GM12878 (cell line): ENCODE data around the gene HACD3. TPM values are rescaled to one million over a fixed set of nuclear protein-coding genes. Genes with fewer than 3 reads are reported as not detected.

Experiments used
- ATAC-seq: fragments of 200-7000 bp; cut with Tn5 transposase; 3 replicates; pipeline ENCODE4 v1.9.1; 2020; ENCODE audit warnings: mild to moderate bottlenecking, moderate library complexity
- BruUV-seq: library from RNA; stranded (reverse); fragments of 400-500 nt; replicated peaks from 2 replicates; lab custom pipeline; 2021; lab: Mats Ljungman, UMichigan
- CTCF ChIA-PET: fragments of 300-600 bp; sonication (Branson Sonifier 250); formaldehyde crosslinking; extraction: SDS; loops from one replicate; lab custom pipeline; 2021; ENCODE audit warnings: inconsistent platforms; lab: Yijun Ruan, JAX
- POLR2A ChIA-PET: fragments of 350-600 bp; formaldehyde crosslinking; extraction: SDS; loops from one replicate; lab custom pipeline; 2021; ENCODE audit warnings: inconsistent platforms; lab: Charles Lee
- RAD21 ChIA-PET: fragments of 300-600 bp; sonication (Branson Sonifier 250); formaldehyde crosslinking; loops from one replicate; lab custom pipeline; 2023; ENCODE audit warnings: antibody characterized with exemption; ENCODE audit not compliant: unreplicated experiment; lab: Charles Lee
- SMC1A ChIA-PET: fragments of 300-600 bp; sonication (Branson Sonifier 250); formaldehyde crosslinking; loops from one replicate; lab custom pipeline; 2023; ENCODE audit not compliant: unreplicated experiment, uncharacterized antibody; lab: Charles Lee
- DNase-seq: peaks from one replicate; pipeline ENCODE4 v3.0.0-alpha.2; 2011; ENCODE audit warnings: low read depth, low spot score
- FAIRE-seq: peaks from 3 replicates; lab custom pipeline; 2011; peaks lifted over from hg19 to GRCh38; lab: Jason Lieb, UNC
- H2AFZ ChIP-seq: 2 replicates; pipeline ENCODE4 v1.6.0; 2011; ENCODE audit warnings: low read depth, low read length, control low read depth; ENCODE audit not compliant: control insufficient read depth
- H3K27ac ChIP-seq: 2 replicates; pipeline ENCODE4 v1.5.1; 2011; ENCODE audit warnings: control low read depth; ENCODE audit not compliant: control insufficient read depth, insufficient read depth
- H3K27me3 ChIP-seq, 2 experiments: replicated peaks in 1 of 2; 2 replicates each; pipeline versions ENCODE4 v1.6.0 to v1.6.1; 2011; ENCODE audit warnings: low read length in 1 of 2; ENCODE audit not compliant: control insufficient read depth in 2 of 2, insufficient read depth in 2 of 2
- H3K36me3 ChIP-seq, 2 experiments: 2 replicates each; pipeline ENCODE4 v1.5.1; 2011; ENCODE audit warnings: low read length in 1 of 2; ENCODE audit not compliant: control insufficient read depth in 2 of 2, insufficient read depth in 2 of 2
- H3K4me1 ChIP-seq: 2 replicates; pipeline ENCODE4 v1.6.1; 2011; ENCODE audit warnings: mild to moderate bottlenecking, low read length, moderate library complexity, mixed read lengths; ENCODE audit not compliant: control insufficient read depth, insufficient read depth
- H3K4me2 ChIP-seq: 2 replicates; pipeline ENCODE4 v1.6.0; 2011; ENCODE audit warnings: control low read depth; ENCODE audit not compliant: control insufficient read depth, insufficient read depth
- H3K4me3 ChIP-seq: fragments of 200-600 bp; sonication (generic); 2 replicates; pipeline ENCODE4 v1.5.1; 2016
- H3K79me2 ChIP-seq: 2 replicates; pipeline ENCODE4 v1.6.0; 2011; ENCODE audit warnings: low read length; ENCODE audit not compliant: control insufficient read depth, insufficient read depth
- H3K9ac ChIP-seq: 2 replicates; pipeline ENCODE4 v1.8.0; 2011; ENCODE audit warnings: low read length, control low read depth, mixed read lengths; ENCODE audit not compliant: control insufficient read depth, insufficient read depth
- H3K9me3 ChIP-seq: replicated peaks from 3 replicates; pipeline ENCODE4 v1.5.1; 2011; ENCODE audit warnings: mild to moderate bottlenecking, low read length; ENCODE audit not compliant: control insufficient read depth, insufficient read depth
- H4K20me1 ChIP-seq: 2 replicates; pipeline ENCODE4 v1.6.0; 2011; ENCODE audit not compliant: control insufficient read depth, insufficient read depth
- BRCA1 ChIP-seq: IDR thresholded peaks from 2 replicates; pipeline ENCODE4 v1.6.1; 2011; ENCODE audit warnings: low read depth, low read length, improper control_type of control experiment
- CEBPB ChIP-seq, 2 experiments: fragments of 150-350 bp in 1 of 2; IDR thresholded peaks; 2 replicates each; pipeline ENCODE4 v1.6.1; 2012 to 2014; ENCODE audit warnings: low read depth in 2 of 2, low read length in 2 of 2, borderline replicate concordance in 1 of 2, inconsistent platforms in 1 of 2
- E2F8 ChIP-seq: fragments of 450-650 bp; IDR thresholded peaks from 2 replicates; pipeline ENCODE4 v1.6.1; 2018; ENCODE audit warnings: mild to moderate bottlenecking, low read depth, moderate library complexity; ENCODE audit not compliant: partially characterized antibody
- JUNB ChIP-seq: IDR thresholded peaks from 2 replicates; pipeline ENCODE4 v1.6.1; 2016; ENCODE audit warnings: antibody characterized with exemption, mild to moderate bottlenecking
- KAT2A ChIP-seq: conservative IDR thresholded peaks from 2 replicates; pipeline ENCODE4 v1.6.1; 2011; ENCODE audit warnings: low read depth, low read length; ENCODE audit not compliant: control insufficient read depth
- LARP7 ChIP-seq: fragments of 450-650 bp; IDR thresholded peaks from 2 replicates; pipeline ENCODE4 v1.6.1; 2017; ENCODE audit warnings: mild to moderate bottlenecking
- NBN ChIP-seq: fragments of 450-650 bp; IDR thresholded peaks from 2 replicates; pipeline ENCODE4 v1.6.1; 2016
- RAD51 ChIP-seq: fragments of 450-650 bp; IDR thresholded peaks from 2 replicates; pipeline ENCODE4 v1.6.1; 2016; ENCODE audit warnings: moderate library complexity, mild to moderate bottlenecking, inconsistent platforms
- SMAD5 ChIP-seq: IDR thresholded peaks from 2 replicates; pipeline ENCODE4 v1.6.1; 2016; ENCODE audit warnings: antibody characterized with exemption, low read depth
- USF2 ChIP-seq: IDR thresholded peaks from 2 replicates; pipeline ENCODE4 v1.6.1; 2011; ENCODE audit warnings: low read depth, low read length, improper control_type of control experiment, borderline replicate concordance
- ZNF207 ChIP-seq: fragments of 450-650 bp; IDR thresholded peaks from 2 replicates; pipeline ENCODE4 v1.6.1; 2014; ENCODE audit warnings: antibody characterized with exemption, mild to moderate bottlenecking, borderline replicate concordance
- ZNF217 ChIP-seq: fragments of 450-650 bp; IDR thresholded peaks from 2 replicates; pipeline ENCODE4 v1.6.1; 2017; ENCODE audit warnings: antibody characterized with exemption, mild to moderate bottlenecking
- WGBS: methylation state at CpG from one replicate; pipeline ENCODE4 v1.1.6; 2016; ENCODE audit warnings: low lambda C conversion rate; ENCODE audit not compliant: insufficient replicate concordance, insufficient coverage; ENCODE audit errors: missing lambda C conversion rate; 5-methylcytosine and 5-hydroxymethylcytosine counted together
- in situ Hi-C: fragments of 300-500 bp; cut with MboI; formaldehyde crosslinking; loops from 9 replicates; pipeline ENCODE4 v1.14.3; 2018; ENCODE audit warnings: mixed read lengths
- intact Hi-C: fragments of 100-400 bp; cut with micrococcal nuclease; formaldehyde crosslinking; loops from one replicate; pipeline ENCODE4 v1.14.2; 2022; ENCODE audit not compliant: unreplicated experiment
- polyA plus RNA-seq, 11 experiments: library from polyadenylated mRNA; depleted of rRNA in 4 of 11; unstranded in 6 of 11; stranded (reverse) in 5 of 11; fragments of >200 nt; fragmentation: Nextera tagmentation in 4 of 11; fragmentation: Illumina TruSeq in 1 of 11; extraction: Ambion mirVana in 4 of 11; extraction: Trizol in 1 of 11; gene quantifications; 1 replicate in 1 of 11; 2 replicates in 10 of 11; pipeline versions ENCODE4 v1.2.1 to v1.2.3, GENCODE V29; 2011 to 2016; ENCODE audit warnings: inconsistent platforms in 2 of 11, missing spikeins in 2 of 11, low read depth in 1 of 11
- total RNA-seq, 4 experiments: library from RNA; depleted of rRNA in 3 of 4; stranded (reverse); fragments of >200 nt in 3 of 4; fragmentation: Illumina TruSeq in 1 of 4; extraction: Trizol in 1 of 4; gene quantifications; 2 replicates each; pipeline versions ENCODE4 v1.2.1 to v1.2.3, GENCODE V29; 2013 to 2021

HACD3 gene
- total and polyA plus RNA-seq, 10 of the 15 experiments (the other 5 are each of a cell fraction or from before 2014, with no cell fraction given): 25.9 to 75.8 (median 48.3) TPM

- no peak overlapping the region for H3K4me2 ChIP-seq
- 96% methylated on average over 1 of the region's 1 CpG for WGBS
- ATAC-seq: no peak
- ChIA-PET POLR2A (no interaction called here), RAD21 (no interaction called here), CTCF (interaction anchor here (1.1 kb wide), 1 partner anchor 8 kb away, joined by 3 read pairs; no protein-coding TSS in a partner anchor), SMC1A (no interaction called here)
- peaks cover 5% of the 10 kb centered on the region for H3K4me1 ChIP-seq
- peaks cover 10 to 40% of the 10 kb centered on the region in 2 experiments for H3K36me3 ChIP-seq
- no peak overlapping the region for H3K27ac ChIP-seq
- no peaks in the 10 kb centered on the region for H3K9me3 ChIP-seq
- H3K4me3 ChIP-seq: no peak overlapping the region
- in situ Hi-C loops: no loop called here
- H3K9ac ChIP-seq: no peak overlapping the region
- H2AFZ ChIP-seq: no peak overlapping the region
- intact Hi-C loops: no loop called here
- H4K20me1 ChIP-seq: no peaks in the 10 kb centered on the region
- DNase-seq: no peak
- no peaks in the 10 kb centered on the region for H3K27me3 ChIP-seq
- TF ChIP-seq ZNF207 (no peak), SMAD5 (no peak), E2F8 (no peak), CEBPB (IDR thresholded peaks at IDR 0.05; ENCODE audit: borderline replicate concordance in 1 of 2, low read depth in 2 of 2, low read length in 2 of 2) (no peak), KAT2A (no peak), LARP7 (no peak), ZNF217 (no peak), USF2 (no peak), BRCA1 (no peak), RAD51 (no peak), NBN (no peak), JUNB (no peak)
- H3K79me2 ChIP-seq: no peaks in the 10 kb centered on the region
- BruUV-seq: no TSS peak
- FAIRE-seq: no peak
These were observed 46.4 kb downstream of the HACD3 start for GRCh38 chr15:65576664-65577063.
